Spleen (tissue), 11 donors: ENCODE data around the gene HDGFL1. TPM values are rescaled to one million over a fixed set of nuclear protein-coding genes. Genes with fewer than 3 reads are reported as not detected.

ENCODE experiments used
- DNase-seq: peaks from one replicate; pipeline ENCODE4 v3.0.0-alpha.2; 2020
- H3K27ac ChIP-seq, 8 donors: fragments of 200-600 bp; sonication (generic) in 7 of 8; 1 replicate in 4 of 8; 2 replicates in 4 of 8; pipeline versions ENCODE4 v1.5.0 to v1.8.0; 2016 to 2021; ENCODE audit warnings: inconsistent platforms in 4 of 8, mild to moderate bottlenecking in 4 of 8, moderate library complexity in 1 of 8
- H3K27me3 ChIP-seq, 7 donors: fragments of 200-600 bp; sonication (generic) in 6 of 7; replicated peaks in 1 of 7; 1 replicate in 4 of 7; 2 replicates in 3 of 7; pipeline versions ENCODE4 v1.5.0 to v1.8.0; 2016 to 2021; ENCODE audit warnings: inconsistent platforms in 3 of 7, mild to moderate bottlenecking in 1 of 7
- H3K36me3 ChIP-seq, 6 donors: fragments of 200-600 bp; sonication (generic) in 5 of 6; 1 replicate in 4 of 6; 2 replicates in 2 of 6; pipeline versions ENCODE4 v1.5.0 to v1.8.0; 2016 to 2021; ENCODE audit warnings: inconsistent platforms in 2 of 6
- H3K4me1 ChIP-seq, 6 donors: fragments of 200-600 bp; sonication (generic) in 5 of 6; 1 replicate in 3 of 6; 2 replicates in 3 of 6; pipeline versions ENCODE4 v1.5.0 to v1.8.0; 2016 to 2021; ENCODE audit warnings: inconsistent platforms in 3 of 6
- H3K4me3 ChIP-seq, 8 donors: fragments of 200-600 bp; sonication (generic) in 7 of 8; 1 replicate in 4 of 8; 2 replicates in 4 of 8; pipeline versions ENCODE4 v1.5.0 to v1.8.0; 2016 to 2021; ENCODE audit warnings: inconsistent platforms in 4 of 8, mild to moderate bottlenecking in 4 of 8, moderate library complexity in 2 of 8
- H3K9me3 ChIP-seq, 8 donors: fragments of 200-600 bp; sonication (generic) in 7 of 8; 1 replicate in 4 of 8; 2 replicates in 4 of 8; pipeline versions ENCODE4 v1.5.0 to v1.8.0; 2016 to 2021; ENCODE audit warnings: inconsistent platforms in 4 of 8
- POLR2A ChIP-seq, 3 donors: fragments of 450-650 bp; IDR thresholded peaks; one replicate each; pipeline ENCODE4 v1.5.1; 2017; ENCODE audit warnings: antibody characterized with exemption in 3 of 3, mild to moderate bottlenecking in 1 of 3
- POLR2AphosphoS5 ChIP-seq, 3 donors: sonication (generic); formaldehyde crosslinking; IDR thresholded peaks; one replicate each; pipeline ENCODE4 v1.5.1; 2017; ENCODE audit warnings: antibody characterized with exemption in 3 of 3
- WGBS, 5 donors: extraction: QIAGEN DNeasy Blood & Tissue Kit in 3 of 5; methylation state at CpG; one replicate each; pipeline versions ENCODE4 v1.1.5 to v1.1.7; 2013 to 2018; 5-methylcytosine and 5-hydroxymethylcytosine counted together
- intact Hi-C: fragments of 100-400 bp; cut with DNase I; formaldehyde crosslinking; loops from one replicate; pipeline ENCODE4 v1.15.0; 2023; ENCODE audit warnings: low total_unique reads
- polyA plus RNA-seq, 3 donors: library from polyadenylated mRNA; stranded (reverse); fragments of 200-250 nt; gene quantifications; one replicate each; pipeline ENCODE4 v1.2.1, GENCODE V29; 2013
- total RNA-seq, 7 donors: library from RNA; depleted of rRNA in 3 of 7; stranded (reverse); fragments of >200 nt in 3 of 7; fragmentation: NEBNext Ultra II Directional in 4 of 7; extraction: Animal tissue kit (Norgen Biotek cat#: 25700) in 4 of 7; gene quantifications; one replicate each; pipeline versions ENCODE4 v1.1.0 to v1.2.1, GENCODE V29; 2016 to 2021
- TF ChIP-seq, protein P1 (sequence below), 11 experiments: fragments of 200-600 bp in 7 of 11; fragments of 450-650 bp in 4 of 11; sonication (generic) in 4 of 11; IDR thresholded peaks in 8 of 11; conservative IDR thresholded peaks in 3 of 11; 1 replicate in 7 of 11; 2 replicates in 4 of 11; pipeline versions ENCODE4 v1.4.0 to v1.8.0; 2016 to 2021; ENCODE audit warnings: antibody characterized with exemption in 11 of 11, inconsistent platforms in 4 of 11, mild to moderate bottlenecking in 1 of 11
- donor health status: healthy with polysubstance abuse.
- donor health status: DM: no; HTN: no; CAD: no; lungs with moderate emphysema.
- donor health status: DM: no; HTN: no; CAD: no.
- donor health status: Bipolar disorder and iron deficiency.
- donor health status: healthy.
- donor health status: DM: no; HTN: no; CAD: no.
- donor health status: DM: yes; HTN: yes; CAD: no.

Gene HDGFL1
- total and polyA plus RNA-seq, 10 donors, result not detected

DNA sequence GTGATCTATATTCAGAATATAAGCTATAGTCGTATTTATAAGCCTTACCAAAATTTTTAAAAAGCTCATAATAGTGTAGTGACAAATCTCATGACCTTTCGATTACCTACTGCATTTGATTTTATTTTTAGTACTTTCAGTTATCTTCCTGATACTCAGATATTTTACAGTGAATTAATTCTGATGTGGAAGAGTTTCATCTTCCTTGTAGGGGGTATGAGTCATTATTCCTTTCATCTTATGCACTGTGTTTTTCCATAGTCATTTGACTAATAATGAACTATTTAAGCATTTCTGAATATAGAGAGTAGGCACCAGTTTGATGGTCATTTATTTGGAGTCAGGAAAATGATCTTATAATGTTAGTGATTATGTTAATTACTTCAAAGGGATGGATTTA, 36.4 kb downstream of the HDGFL1 start:
- H3K4me1 ChIP-seq, result no peaks in the 10 kb centered on the region
- TF ChIP-seq, protein P1, sequence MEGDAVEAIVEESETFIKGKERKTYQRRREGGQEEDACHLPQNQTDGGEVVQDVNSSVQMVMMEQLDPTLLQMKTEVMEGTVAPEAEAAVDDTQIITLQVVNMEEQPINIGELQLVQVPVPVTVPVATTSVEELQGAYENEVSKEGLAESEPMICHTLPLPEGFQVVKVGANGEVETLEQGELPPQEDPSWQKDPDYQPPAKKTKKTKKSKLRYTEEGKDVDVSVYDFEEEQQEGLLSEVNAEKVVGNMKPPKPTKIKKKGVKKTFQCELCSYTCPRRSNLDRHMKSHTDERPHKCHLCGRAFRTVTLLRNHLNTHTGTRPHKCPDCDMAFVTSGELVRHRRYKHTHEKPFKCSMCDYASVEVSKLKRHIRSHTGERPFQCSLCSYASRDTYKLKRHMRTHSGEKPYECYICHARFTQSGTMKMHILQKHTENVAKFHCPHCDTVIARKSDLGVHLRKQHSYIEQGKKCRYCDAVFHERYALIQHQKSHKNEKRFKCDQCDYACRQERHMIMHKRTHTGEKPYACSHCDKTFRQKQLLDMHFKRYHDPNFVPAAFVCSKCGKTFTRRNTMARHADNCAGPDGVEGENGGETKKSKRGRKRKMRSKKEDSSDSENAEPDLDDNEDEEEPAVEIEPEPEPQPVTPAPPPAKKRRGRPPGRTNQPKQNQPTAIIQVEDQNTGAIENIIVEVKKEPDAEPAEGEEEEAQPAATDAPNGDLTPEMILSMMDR (IDR thresholded peaks at IDR 0.05 in 8 of 11, conservative IDR thresholded peaks at IDR 0.05 in 3 of 11), result no peak
- no peak for TF ChIP-seq POLR2A (IDR thresholded peaks at IDR 0.05)
- no peak for TF ChIP-seq POLR2AphosphoS5 (IDR thresholded peaks at IDR 0.05)
- intact Hi-C loops, result no loop called here
- H3K27ac ChIP-seq, result no peak overlapping the region
- H3K9me3 ChIP-seq, result peaks cover 0 to 8% (median 2%) of the 10 kb centered on the region in 8 donors
- H3K27me3 ChIP-seq, result no peaks in the 10 kb centered on the region
- H3K36me3 ChIP-seq, result no peaks in the 10 kb centered on the region
- 82 to 93% (median 87%) methylated on average over 2 of the region's 2 CpGs for WGBS, 5 donors
- no peak for DNase-seq
- no peak overlapping the region for H3K4me3 ChIP-seq

DNA sequence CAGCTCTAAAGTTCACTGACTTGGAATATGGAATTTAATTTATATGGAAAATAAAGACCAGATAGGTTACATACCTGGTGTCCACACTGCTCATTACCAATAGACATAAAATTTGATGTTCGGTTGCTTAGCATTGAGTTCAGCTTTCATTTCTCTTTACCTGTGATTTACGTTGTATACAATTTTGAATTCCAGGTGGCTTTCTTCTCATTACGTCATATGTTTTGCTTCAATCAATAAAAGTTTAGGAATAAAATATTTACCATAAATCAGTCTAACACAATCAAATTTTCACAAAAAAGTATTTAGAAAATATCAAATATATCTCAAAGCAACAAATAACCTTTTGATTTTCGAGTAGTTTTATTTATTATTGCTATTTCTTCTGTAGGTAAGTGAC, 40.8 kb downstream of the HDGFL1 start:
- Histone ChIP-seq H3K4me1 (no peaks in the 10 kb centered on the region), H3K9me3 (peaks cover 0 to 7% (median 0%) of the 10 kb centered on the region in 8 donors), H3K4me3 (no peak overlapping the region), H3K36me3 (no peaks in the 10 kb centered on the region), H3K27ac (no peak overlapping the region), H3K27me3 (no peaks in the 10 kb centered on the region)
- WGBS, 5 donors, result 69 to 89% (median 80%) methylated on average over 4 of the region's 4 CpGs
- TF ChIP-seq, protein P1 (IDR thresholded peaks at IDR 0.05 in 8 of 11, conservative IDR thresholded peaks at IDR 0.05 in 3 of 11), result no peak
- TF ChIP-seq POLR2AphosphoS5 (IDR thresholded peaks at IDR 0.05), result no peak
- no peak for TF ChIP-seq POLR2A (IDR thresholded peaks at IDR 0.05)
- DNase-seq, result no peak
- intact Hi-C loops, result no loop called here

DNA sequence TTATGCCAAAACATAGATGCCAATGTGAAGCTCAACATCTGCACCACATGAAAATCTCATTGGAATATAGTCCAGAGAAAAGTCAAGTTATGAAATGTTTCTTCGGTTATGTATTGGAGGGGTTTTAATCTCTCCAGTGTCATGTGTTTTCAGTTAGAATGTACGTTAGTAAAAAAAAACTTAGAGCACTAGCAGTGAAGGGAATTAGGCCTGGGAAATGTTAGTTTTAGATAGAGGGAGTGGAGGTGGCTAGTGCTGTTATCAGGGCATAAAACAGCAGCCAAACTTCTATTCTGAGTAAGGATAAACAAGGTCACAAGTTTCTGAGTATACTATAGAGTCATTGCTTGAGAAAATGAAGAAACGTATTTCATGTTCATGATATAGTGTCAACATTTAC, 42.9 kb downstream of the HDGFL1 start:
- Histone ChIP-seq H3K4me1 (no peaks in the 10 kb centered on the region), H3K36me3 (no peaks in the 10 kb centered on the region), H3K9me3 (peaks cover 0 to 20% (median 9%) of the 10 kb centered on the region in 8 donors), H3K27ac (no peak overlapping the region), H3K27me3 (no peaks in the 10 kb centered on the region), H3K4me3 (no peak overlapping the region)
- DNase-seq, result no peak
- 73 to 84% (median 83%) methylated on average over 3 of the region's 3 CpGs for WGBS, 5 donors
- TF ChIP-seq, protein P1 (IDR thresholded peaks at IDR 0.05 in 8 of 11, conservative IDR thresholded peaks at IDR 0.05 in 3 of 11), result no peak
- TF ChIP-seq POLR2A (IDR thresholded peaks at IDR 0.05) (no peak), POLR2AphosphoS5 (IDR thresholded peaks at IDR 0.05) (no peak)
- intact Hi-C loops, result no loop called here

DNA sequence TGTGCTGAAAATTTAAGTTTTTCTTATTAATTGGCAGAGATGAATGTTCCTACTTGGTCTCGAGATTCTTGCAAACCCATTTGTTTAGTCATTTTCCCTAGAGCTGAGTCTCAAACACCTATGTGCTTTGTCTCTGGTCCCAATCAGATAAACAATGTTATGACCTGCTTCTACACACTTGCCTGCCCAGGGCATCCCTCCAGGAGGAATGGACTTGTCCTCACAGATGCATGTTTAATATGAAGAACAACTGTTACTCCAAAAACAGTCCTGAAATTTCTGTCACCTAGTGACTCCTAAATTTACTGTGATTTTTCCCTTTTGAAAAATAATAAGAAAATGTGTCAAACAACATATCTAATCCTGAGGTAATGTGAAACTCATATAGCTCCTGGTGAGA, 43.7 kb downstream of the HDGFL1 start:
- Histone ChIP-seq H3K9me3 (peaks cover 0 to 28% (median 15%) of the 10 kb centered on the region in 8 donors), H3K4me3 (no peak overlapping the region), H3K4me1 (no peaks in the 10 kb centered on the region), H3K27me3 (no peaks in the 10 kb centered on the region), H3K36me3 (no peaks in the 10 kb centered on the region), H3K27ac (no peak overlapping the region)
- whole genome bisulfite sequencing, 5 donors, result 77 to 97% (median 86%) methylated on average over 1 of the region's 1 CpG
- TF ChIP-seq POLR2A (IDR thresholded peaks at IDR 0.05), result no peak
- TF ChIP-seq, protein P1 (IDR thresholded peaks at IDR 0.05 in 8 of 11, conservative IDR thresholded peaks at IDR 0.05 in 3 of 11), result no peak
- TF ChIP-seq POLR2AphosphoS5 (IDR thresholded peaks at IDR 0.05), result no peak
- no peak for DNase-seq
- intact Hi-C loops, result no loop called here
